Prostate gland (tissue), 2 donors: ENCODE results near the gene CSNK1A1L. TPM values are rescaled to one million over a fixed set of nuclear protein-coding genes. Genes with fewer than 3 reads are reported as not detected.

Experiments used
- DNase-seq: peaks from one replicate; pipeline ENCODE4 v3.0.0-alpha.2; 2019; ENCODE audit warnings: low spot score
- H3K27ac ChIP-seq, 2 donors: fragments of 200-600 bp; sonication (generic); 2 replicates each; pipeline ENCODE4 v1.5.1; 2017 to 2019
- H3K27me3 ChIP-seq: fragments of 200-600 bp; sonication (generic); replicated peaks from 2 replicates; pipeline ENCODE4 v1.5.1; 2019; ENCODE audit not compliant: insufficient read depth
- H3K36me3 ChIP-seq, 2 donors: fragments of 200-600 bp; sonication (generic); 1 replicate in 1 of 2; 2 replicates in 1 of 2; pipeline versions ENCODE4 v1.5.1 to v1.8.1; 2017 to 2019
- H3K4me1 ChIP-seq: fragments of 200-600 bp; sonication (generic); replicated peaks from 2 replicates; pipeline ENCODE4 v1.5.1; 2019
- H3K4me3 ChIP-seq, 2 donors: fragments of 200-600 bp; sonication (generic); 2 replicates each; pipeline ENCODE4 v1.5.1; 2017 to 2019
- H3K9me3 ChIP-seq: fragments of 200-600 bp; sonication (generic); 2 replicates; pipeline ENCODE4 v1.5.1; 2017
- CTCF ChIP-seq, 4 experiments: fragments of 200-600 bp in 2 of 4; fragments of 450-650 bp in 2 of 4; sonication (generic) in 2 of 4; IDR thresholded peaks; 1 replicate in 3 of 4; 2 replicates in 1 of 4; pipeline ENCODE4 v1.5.1; 2016 to 2019; ENCODE audit warnings: antibody characterized with exemption in 4 of 4, mild to moderate bottlenecking in 2 of 4, moderate library complexity in 2 of 4
- POLR2A ChIP-seq: fragments of 450-650 bp; IDR thresholded peaks from one replicate; pipeline ENCODE4 v1.6.1; 2016; ENCODE audit warnings: antibody characterized with exemption, mild to moderate bottlenecking
- POLR2AphosphoS5 ChIP-seq: sonication (generic); formaldehyde crosslinking; IDR thresholded peaks from one replicate; pipeline ENCODE4 v1.6.1; 2017; ENCODE audit warnings: antibody characterized with exemption
- WGBS: methylation state at CpG from one replicate; pipeline ENCODE4 v1.1.5; 2018; 5-methylcytosine and 5-hydroxymethylcytosine counted together
- intact Hi-C: fragments of 100-400 bp; cut with DNase I; formaldehyde crosslinking; loops from one replicate; pipeline ENCODE4 v1.14.2; 2022
- total RNA-seq, 2 donors: library from RNA; depleted of rRNA; stranded (reverse); fragments of >200 nt; gene quantifications; one replicate each; pipeline ENCODE4 v1.1.0, GENCODE V29; 2016

CSNK1A1L gene
- total RNA-seq, 2 donors from 2014 or later: 1.6 TPM; not detected in 1

GRCh38 chr13:37085606-37086005, 19.9 kb downstream of the CSNK1A1L start:
- intact Hi-C loops: no loop called here
- Histone ChIP-seq H3K4me1 (no peaks in the 10 kb centered on the region), H3K9me3 (no peaks in the 10 kb centered on the region), H3K4me3 (no peak overlapping the region), H3K36me3 (no peaks in the 10 kb centered on the region), H3K27ac (no peak overlapping the region), H3K27me3 (no peaks in the 10 kb centered on the region)
- TF ChIP-seq CTCF (IDR thresholded peaks at IDR 0.05) (no peak), POLR2AphosphoS5 (no peak), POLR2A (no peak)
- 63% methylated on average over 2 of the region's 2 CpGs for WGBS
- DNase-seq: no peak

- no peak overlapping the region for H3K4me3 ChIP-seq
- peaks cover 2% of the 10 kb centered on the region for H3K27me3 ChIP-seq
- H3K27ac ChIP-seq: no peak overlapping the region
- 93% methylated on average over 2 of the region's 2 CpGs for WGBS
- no peaks in the 10 kb centered on the region for H3K4me1 ChIP-seq
- H3K36me3 ChIP-seq: no peaks in the 10 kb centered on the region
- intact Hi-C loops: no loop called here
- no peak for DNase-seq
- TF ChIP-seq POLR2A: no peak
- no peak for TF ChIP-seq CTCF (IDR thresholded peaks at IDR 0.05)
- TF ChIP-seq POLR2AphosphoS5: no peak
- H3K9me3 ChIP-seq: no peaks in the 10 kb centered on the region
These were observed 28.6 kb downstream of the CSNK1A1L start for GRCh38 chr13:37076818-37077217.

GRCh38 chr13:37075164-37075563, 30.3 kb downstream of the CSNK1A1L start:
- Histone ChIP-seq H3K27me3 (peaks cover 2% of the 10 kb centered on the region), H3K36me3 (no peaks in the 10 kb centered on the region), H3K4me3 (no peak overlapping the region), H3K9me3 (no peaks in the 10 kb centered on the region), H3K4me1 (no peaks in the 10 kb centered on the region), H3K27ac (no peak overlapping the region)
- DNase-seq: no peak
- TF ChIP-seq CTCF (IDR thresholded peaks at IDR 0.05): no peak
- no peak for TF ChIP-seq POLR2AphosphoS5
- TF ChIP-seq POLR2A: no peak
- 88% methylated on average over 2 of the region's 2 CpGs for WGBS
- intact Hi-C loops: no loop called here

GRCh38 chr13:37074703-37075102, 30.8 kb downstream of the CSNK1A1L start:
- TF ChIP-seq POLR2A (no peak), CTCF (IDR thresholded peaks at IDR 0.05) (peak in 3 of 4 experiments; percentile 43 to 55 (median 54))
- WGBS: 3% methylated on average over 1 of the region's 1 CpG
- intact Hi-C loops: no loop called here

GRCh38 chr13:37072024-37072423, 33.4 kb downstream of the CSNK1A1L start:
- no peak for DNase-seq
- WGBS: 44% methylated on average over 4 of the region's 4 CpGs
- H3K4me1 ChIP-seq: no peaks in the 10 kb centered on the region
- no peak overlapping the region for H3K27ac ChIP-seq
- no peaks in the 10 kb centered on the region for H3K36me3 ChIP-seq
- no peaks in the 10 kb centered on the region for H3K27me3 ChIP-seq
- H3K4me3 ChIP-seq: no peak overlapping the region
- intact Hi-C loops: loop anchor here (2.0 kb wide), 1 partner anchor 531 kb away; no protein-coding TSS in a partner anchor
- TF ChIP-seq POLR2AphosphoS5: no peak
- TF ChIP-seq POLR2A: no peak
- TF ChIP-seq CTCF (IDR thresholded peaks at IDR 0.05): no peak
- no peaks in the 10 kb centered on the region for H3K9me3 ChIP-seq

More at GRCh38 chr13:37074703-37075102, 30.8 kb downstream of the CSNK1A1L start:
- H3K27me3 ChIP-seq: peaks cover 2% of the 10 kb centered on the region
- H3K36me3 ChIP-seq: no peaks in the 10 kb centered on the region
- no peak overlapping the region for H3K27ac ChIP-seq
- DNase-seq: no peak
- no peaks in the 10 kb centered on the region for H3K9me3 ChIP-seq
- no peaks in the 10 kb centered on the region for H3K4me1 ChIP-seq
- no peak overlapping the region for H3K4me3 ChIP-seq
